Activated T-cell treated with anti-CD3 and anti-CD28 coated beads, Interleukin-2, amount 50 U/mL, for 72 hours (primary cell): ENCODE results near the gene TDRD6. TPM values are rescaled to one million over a fixed set of nuclear protein-coding genes. Genes with fewer than 3 reads are reported as not detected.

Source experiments
- ATAC-seq, 2 donors: fragments of 150-1000 bp; cut with Tn5 transposase; replicated peaks in 1 of 2; 2 replicates each; pipeline ENCODE4 v1.10.0; 2021; ENCODE audit warnings: moderate library complexity in 2 of 2, mild to moderate bottlenecking in 1 of 2
- DNase-seq, 2 donors: peaks; one replicate each; pipeline ENCODE4 v3.0.0; 2021 to 2022; ENCODE audit warnings: mixed read lengths in 1 of 2
- H3K27ac Mint-ChIP-seq: one replicate; pipeline ENCODE4 v1.8.0; 2022; ENCODE audit warnings: mild to moderate bottlenecking, moderate library complexity, mixed read lengths
- H3K27me3 Mint-ChIP-seq: one replicate; pipeline ENCODE4 v1.8.0; 2022; ENCODE audit warnings: low read depth, mixed read lengths
- H3K36me3 Mint-ChIP-seq, 2 donors: one replicate each; pipeline ENCODE4 v1.8.0; 2022; ENCODE audit warnings: mixed read lengths in 2 of 2, mild to moderate bottlenecking in 1 of 2; ENCODE audit not compliant: insufficient read depth in 2 of 2
- H3K4me1 Mint-ChIP-seq: one replicate; pipeline ENCODE4 v1.8.0; 2022; ENCODE audit warnings: low read depth, mixed read lengths
- H3K4me3 Mint-ChIP-seq, 2 donors: one replicate each; pipeline ENCODE4 v1.8.0; 2022; ENCODE audit warnings: mild to moderate bottlenecking in 2 of 2, mixed read lengths in 2 of 2, moderate library complexity in 2 of 2
- H3K9me3 Mint-ChIP-seq, 2 donors: one replicate each; pipeline ENCODE4 v1.8.0; 2022; ENCODE audit warnings: mixed read lengths in 2 of 2
- total RNA-seq, 2 donors: library from RNA; stranded (reverse); gene quantifications; one replicate each; pipeline ENCODE4 v1.2.3, GENCODE V29; 2022

TDRD6 gene
- total RNA-seq, 2 donors from 2014 or later: not detected

DNA sequence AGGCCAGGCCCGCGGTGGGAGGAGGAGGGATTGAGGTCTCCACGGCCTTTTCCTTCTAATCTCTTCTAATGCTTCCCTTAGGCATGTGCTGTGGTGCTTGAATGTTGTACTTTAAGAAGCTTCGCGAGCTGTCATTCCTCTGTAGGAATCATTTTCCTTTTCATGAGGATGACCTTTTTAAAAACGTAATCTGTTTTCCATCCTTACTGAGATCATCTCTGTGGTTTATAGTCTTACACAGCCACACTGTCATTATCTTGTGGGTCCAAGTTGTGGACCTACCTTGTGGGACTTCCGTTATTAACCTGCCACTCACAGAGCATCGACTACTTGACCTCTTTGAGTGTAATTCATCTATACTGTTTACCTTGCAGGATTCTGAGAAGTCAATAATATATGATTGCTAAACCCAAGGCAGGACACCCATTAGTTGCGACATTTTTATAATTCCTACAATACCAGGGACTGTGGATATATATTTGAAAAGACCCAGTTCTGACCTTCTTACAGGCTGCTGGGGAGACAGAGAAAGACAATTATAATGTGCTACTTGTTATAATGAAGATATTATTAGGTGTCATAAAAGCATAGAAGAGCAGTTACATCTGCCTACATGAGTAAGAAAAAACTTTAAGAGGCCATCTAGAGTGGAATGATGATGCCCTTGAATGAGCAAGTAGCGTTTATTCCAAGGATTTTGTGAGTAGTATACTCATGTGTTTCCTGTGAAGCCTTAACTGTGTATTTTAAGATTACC, 34.1 kb upstream of the TDRD6 start:
- no peak for ATAC-seq

DNA sequence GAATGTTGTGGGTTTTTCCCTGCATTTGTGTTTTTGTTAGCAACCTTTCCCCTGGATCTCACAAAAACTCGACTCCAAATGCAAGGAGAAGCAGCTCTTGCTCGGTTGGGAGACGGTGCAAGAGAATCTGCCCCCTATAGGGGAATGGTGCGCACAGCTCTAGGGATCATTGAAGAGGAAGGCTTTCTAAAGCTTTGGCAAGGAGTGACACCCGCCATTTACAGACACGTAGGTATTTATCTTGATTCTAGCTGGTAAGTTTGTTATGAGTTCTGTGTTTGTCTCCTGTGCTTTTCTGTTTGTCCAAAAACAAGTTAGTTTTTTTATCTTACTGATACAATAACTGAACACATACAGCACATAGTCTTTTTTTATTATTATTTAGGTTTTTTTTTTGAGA, 31.9 kb upstream of the TDRD6 start:
- peaks cover 15% of the 10 kb centered on the region for H3K4me1 Mint-ChIP-seq
- no peak overlapping the region for H3K27ac Mint-ChIP-seq
- no peaks in the 10 kb centered on the region for H3K36me3 Mint-ChIP-seq
- DNase-seq: no peak
- no peaks in the 10 kb centered on the region for H3K9me3 Mint-ChIP-seq
- no peak overlapping the region for H3K4me3 Mint-ChIP-seq
- H3K27me3 Mint-ChIP-seq: peaks cover 31% of the 10 kb centered on the region
- no peak for ATAC-seq

More for the DNA sequence above, 34.1 kb upstream of the TDRD6 start:
- Mint-ChIP-seq H3K36me3 (no peaks in the 10 kb centered on the region), H3K4me1 (peaks cover 15% of the 10 kb centered on the region), H3K27me3 (peaks cover 33% of the 10 kb centered on the region), H3K27ac (no peak overlapping the region), H3K9me3 (no peaks in the 10 kb centered on the region), H3K4me3 (peak overlapping the region; percentile 94)
- no peak for DNase-seq

DNA sequence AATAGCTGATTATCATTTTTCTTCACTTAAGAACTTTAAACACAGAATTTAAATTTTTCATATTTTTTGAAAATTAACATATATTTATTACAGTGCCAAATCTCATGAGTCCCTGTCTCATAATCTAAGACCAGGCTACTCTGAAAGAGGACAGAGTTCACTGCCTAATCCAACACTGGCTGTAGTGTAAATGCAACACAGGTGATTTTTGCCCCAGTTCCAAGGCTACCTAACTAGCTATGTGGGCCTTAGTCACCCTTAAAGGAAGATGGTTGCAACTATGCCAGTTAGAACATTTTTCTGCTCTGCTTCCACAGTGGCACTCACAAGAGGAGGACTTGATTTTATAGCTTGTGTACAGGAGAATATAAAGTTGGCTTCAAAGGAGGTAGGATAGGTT, 30.0 kb upstream of the TDRD6 start:
- Mint-ChIP-seq H3K27me3 (peaks cover 16% of the 10 kb centered on the region), H3K36me3 (no peaks in the 10 kb centered on the region), H3K4me3 (no peak overlapping the region), H3K4me1 (peaks cover 8% of the 10 kb centered on the region), H3K27ac (no peak overlapping the region), H3K9me3 (no peaks in the 10 kb centered on the region)
- ATAC-seq (no peak), DNase-seq (no peak)

DNA sequence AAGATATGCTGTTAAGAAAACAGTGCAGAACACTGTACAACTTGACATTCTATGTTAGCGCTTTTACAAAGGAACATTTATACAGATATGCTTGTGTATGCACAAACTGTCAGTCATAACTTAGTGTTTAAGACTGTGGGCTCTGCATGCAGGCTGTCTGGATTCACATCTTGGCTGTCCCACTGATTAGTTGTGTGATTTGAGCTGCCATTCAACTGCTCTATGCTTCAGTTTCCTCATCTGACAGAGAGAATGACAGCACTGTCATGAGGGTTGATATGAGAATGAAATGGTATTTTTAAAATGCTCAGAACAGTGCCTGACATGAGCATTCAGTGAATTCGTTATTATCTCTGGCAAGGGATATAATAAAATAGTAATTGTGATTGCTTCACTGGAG, 26.2 kb upstream of the TDRD6 start:
- H3K4me3 Mint-ChIP-seq: no peak overlapping the region
- no peaks in the 10 kb centered on the region for H3K36me3 Mint-ChIP-seq
- H3K4me1 Mint-ChIP-seq: no peaks in the 10 kb centered on the region
- H3K27me3 Mint-ChIP-seq: no peaks in the 10 kb centered on the region
- H3K9me3 Mint-ChIP-seq: no peaks in the 10 kb centered on the region
- H3K27ac Mint-ChIP-seq: no peak overlapping the region
- ATAC-seq: no peak
- no peak for DNase-seq

DNA sequence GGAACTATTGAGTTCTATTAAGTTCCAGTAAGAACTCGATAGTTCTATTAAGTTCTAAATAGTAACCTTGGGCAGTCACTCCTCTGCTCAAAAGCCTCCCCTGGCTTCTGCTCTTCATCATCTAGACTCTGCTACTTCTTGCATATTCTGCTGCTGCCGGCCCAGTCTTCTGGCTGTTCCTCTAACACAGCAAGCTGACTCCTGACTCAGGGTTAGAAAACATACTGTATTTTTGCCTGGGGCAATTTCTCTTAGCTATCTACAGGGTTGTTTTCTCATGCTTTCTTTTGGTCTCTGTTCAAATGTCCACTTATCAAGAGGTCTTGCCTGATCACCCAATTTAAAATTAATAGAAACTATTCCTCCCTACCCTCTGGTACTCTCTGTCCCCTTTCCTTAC, 20.3 kb upstream of the TDRD6 start:
- ATAC-seq: no peak
- no peak overlapping the region for H3K27ac Mint-ChIP-seq
- H3K27me3 Mint-ChIP-seq: peaks cover 6% of the 10 kb centered on the region
- no peaks in the 10 kb centered on the region for H3K4me1 Mint-ChIP-seq
- H3K36me3 Mint-ChIP-seq: no peaks in the 10 kb centered on the region
- H3K4me3 Mint-ChIP-seq: no peak overlapping the region
- no peaks in the 10 kb centered on the region for H3K9me3 Mint-ChIP-seq
- no peak for DNase-seq

DNA sequence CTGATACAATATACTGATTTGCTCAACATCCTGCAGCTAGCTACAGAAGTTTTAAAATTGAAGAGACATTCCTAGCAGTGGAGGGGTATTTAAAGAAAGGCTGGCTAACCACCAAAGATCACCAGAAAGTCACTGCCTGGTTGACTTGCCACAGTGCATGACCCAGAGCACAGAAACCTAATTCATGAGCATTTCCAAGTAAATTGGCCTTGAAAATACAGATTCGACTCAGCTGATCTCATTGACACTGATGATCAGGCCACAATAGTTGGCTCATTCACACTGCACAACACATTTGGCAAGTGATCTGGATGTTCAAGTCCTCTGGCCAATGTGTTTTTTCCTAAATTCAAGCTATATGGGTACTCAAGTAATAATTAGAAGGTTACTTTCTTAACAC, 13.3 kb upstream of the TDRD6 start:
- no peaks in the 10 kb centered on the region for H3K36me3 Mint-ChIP-seq
- no peaks in the 10 kb centered on the region for H3K9me3 Mint-ChIP-seq
- DNase-seq (no peak), ATAC-seq (no peak)
- H3K4me3 Mint-ChIP-seq: no peak overlapping the region
- no peaks in the 10 kb centered on the region for H3K4me1 Mint-ChIP-seq
- H3K27me3 Mint-ChIP-seq: no peaks in the 10 kb centered on the region
- no peak overlapping the region for H3K27ac Mint-ChIP-seq

DNA sequence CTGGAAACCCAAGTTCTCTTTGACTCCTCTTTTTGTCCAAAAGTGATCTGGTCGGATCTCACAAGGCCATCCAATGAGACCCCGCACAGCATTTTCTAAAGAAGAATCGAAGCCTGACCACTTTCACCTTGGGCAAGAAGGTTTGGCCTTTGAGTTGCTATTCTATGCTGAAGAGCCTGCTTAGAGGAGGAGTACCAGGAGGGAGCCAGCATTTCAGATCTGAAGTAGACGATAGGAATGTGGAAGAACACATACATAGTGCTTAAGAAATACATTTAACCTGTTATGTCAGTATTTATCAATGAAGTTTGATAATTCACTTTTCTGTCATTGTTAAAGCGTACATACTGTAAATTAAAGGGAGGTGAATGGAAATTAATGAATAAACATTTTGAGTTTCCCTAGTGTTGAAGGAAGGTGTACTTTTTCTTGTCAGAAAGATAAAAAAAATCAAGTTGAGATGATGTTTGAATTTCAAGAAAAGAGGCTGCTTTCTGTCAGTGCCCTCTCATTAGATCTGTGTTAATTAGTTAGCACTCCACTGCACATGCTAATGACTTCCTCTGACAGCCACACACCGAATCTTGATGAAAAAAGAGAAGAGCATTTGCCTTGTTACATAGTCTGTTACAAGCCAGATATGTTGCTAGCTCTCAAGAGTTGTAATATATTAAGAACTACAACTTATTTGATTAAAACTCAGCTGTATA, 10.9 kb upstream of the TDRD6 start:
- H3K27ac Mint-ChIP-seq: no peak overlapping the region

DNA sequence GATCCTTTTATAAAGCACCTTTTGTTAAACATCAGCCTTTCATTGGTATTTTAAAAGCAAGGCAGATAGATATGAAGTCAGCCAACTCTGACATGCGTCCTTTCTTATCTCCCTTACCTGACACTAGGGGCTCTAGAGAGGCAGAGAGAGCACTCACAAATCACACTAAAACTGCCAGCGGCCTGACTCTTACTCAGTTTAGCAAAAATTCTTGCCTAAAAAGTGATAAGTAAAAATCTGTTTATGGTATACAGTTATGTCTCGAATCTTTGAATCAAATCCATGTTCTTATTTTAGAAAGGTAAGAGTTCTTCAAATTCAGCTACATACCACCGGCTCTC, 10.4 kb upstream of the TDRD6 start:
- no peaks in the 10 kb centered on the region for H3K4me1 Mint-ChIP-seq
- H3K36me3 Mint-ChIP-seq: no peaks in the 10 kb centered on the region

More for the DNA sequence above, 10.9 kb upstream of the TDRD6 start:
- Mint-ChIP-seq H3K4me1 (no peaks in the 10 kb centered on the region), H3K9me3 (no peaks in the 10 kb centered on the region), H3K27me3 (peaks cover 14% of the 10 kb centered on the region), H3K36me3 (no peaks in the 10 kb centered on the region), H3K4me3 (no peak overlapping the region)
- DNase-seq: no peak
- ATAC-seq: no peak

DNA sequence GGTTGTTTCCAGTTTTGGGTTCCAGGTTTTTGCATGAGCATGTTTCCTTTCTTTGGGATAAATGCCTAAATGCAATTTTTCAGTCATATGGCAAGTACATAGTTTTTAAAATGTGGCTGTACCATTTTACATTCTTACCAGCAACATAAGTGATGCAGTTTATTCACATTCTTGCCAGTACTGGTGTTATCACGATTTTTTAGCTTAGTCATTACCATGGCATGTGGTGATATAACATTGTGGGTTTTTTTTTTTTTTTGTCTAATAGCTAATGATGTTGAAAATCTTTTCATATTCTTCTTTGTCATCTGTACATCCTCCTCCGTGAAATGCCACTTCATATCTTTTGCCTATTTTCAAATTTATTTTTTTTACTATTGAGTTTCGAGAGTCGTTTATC, 2.9 kb upstream of the TDRD6 start:
- Mint-ChIP-seq H3K27ac (no peak overlapping the region), H3K4me3 (no peak overlapping the region), H3K9me3 (no peaks in the 10 kb centered on the region), H3K4me1 (no peaks in the 10 kb centered on the region), H3K36me3 (no peaks in the 10 kb centered on the region), H3K27me3 (peaks cover 23% of the 10 kb centered on the region)
- ATAC-seq (no peak), DNase-seq (no peak)

More for the DNA sequence above, 10.4 kb upstream of the TDRD6 start:
- ATAC-seq (no peak), DNase-seq (no peak)
- Mint-ChIP-seq H3K27me3 (peaks cover 17% of the 10 kb centered on the region), H3K9me3 (no peaks in the 10 kb centered on the region), H3K4me3 (no peak overlapping the region), H3K27ac (no peak overlapping the region)

DNA sequence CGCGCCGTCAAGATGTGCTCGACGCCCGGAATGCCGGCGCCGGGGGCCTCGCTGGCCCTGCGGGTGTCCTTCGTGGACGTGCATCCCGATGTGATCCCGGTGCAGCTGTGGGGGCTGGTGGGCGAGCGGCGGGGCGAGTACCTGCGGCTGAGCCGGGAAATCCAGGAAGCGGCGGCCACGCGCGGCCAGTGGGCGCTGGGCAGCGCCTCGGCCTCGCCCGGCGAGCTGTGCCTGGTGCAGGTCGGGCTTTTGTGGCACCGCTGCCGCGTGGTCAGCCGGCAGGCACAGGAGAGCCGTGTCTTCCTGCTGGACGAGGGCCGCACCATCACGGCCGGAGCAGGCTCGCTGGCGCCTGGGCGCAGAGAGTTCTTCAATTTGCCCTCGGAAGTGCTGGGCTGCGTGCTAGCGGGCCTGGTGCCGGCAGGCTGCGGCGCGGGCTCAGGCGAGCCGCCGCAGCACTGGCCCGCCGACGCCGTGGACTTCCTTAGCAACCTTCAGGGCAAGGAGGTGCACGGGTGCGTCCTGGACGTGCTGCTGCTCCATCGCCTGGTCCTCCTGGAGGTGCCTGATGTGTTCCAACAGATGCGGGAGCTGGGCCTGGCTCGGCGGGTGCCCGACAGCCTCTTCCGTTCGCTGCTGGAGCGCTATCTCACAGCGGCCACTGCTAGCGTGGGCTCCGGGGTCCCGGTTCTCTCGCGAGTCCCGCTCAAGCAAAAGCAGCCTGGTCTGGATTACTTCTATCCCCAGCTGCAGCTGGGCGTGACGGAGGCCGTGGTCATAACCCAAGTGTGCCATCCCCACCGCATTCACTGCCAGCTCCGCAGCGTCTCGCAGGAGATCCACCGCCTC, 656 bp downstream of the TDRD6 start:
- Mint-ChIP-seq H3K4me1 (no peaks in the 10 kb centered on the region), H3K4me3 (no peak overlapping the region), H3K9me3 (no peaks in the 10 kb centered on the region), H3K27ac (no peak overlapping the region), H3K36me3 (no peaks in the 10 kb centered on the region), H3K27me3 (peaks cover 20% of the 10 kb centered on the region)
- ATAC-seq (no peak), DNase-seq (no peak)

DNA sequence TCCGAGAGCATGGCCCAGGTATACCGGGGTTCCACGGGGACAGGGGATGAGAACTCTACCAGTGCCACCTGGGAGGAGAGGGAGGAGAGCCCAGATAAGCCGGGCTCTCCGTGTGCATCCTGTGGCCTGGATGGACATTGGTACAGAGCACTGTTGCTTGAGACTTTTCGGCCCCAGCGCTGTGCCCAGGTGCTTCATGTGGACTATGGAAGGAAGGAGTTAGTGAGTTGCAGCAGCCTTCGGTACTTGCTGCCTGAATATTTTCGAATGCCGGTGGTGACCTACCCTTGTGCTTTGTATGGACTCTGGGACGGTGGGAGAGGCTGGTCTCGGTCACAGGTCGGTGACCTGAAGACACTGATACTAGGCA, 1.3 kb downstream of the TDRD6 start:
- no peak overlapping the region for H3K27ac Mint-ChIP-seq
- H3K4me3 Mint-ChIP-seq: no peak overlapping the region
- peaks cover 25% of the 10 kb centered on the region for H3K27me3 Mint-ChIP-seq
- no peaks in the 10 kb centered on the region for H3K9me3 Mint-ChIP-seq
- H3K4me1 Mint-ChIP-seq: no peaks in the 10 kb centered on the region
- ATAC-seq: no peak
- no peak for DNase-seq
- H3K36me3 Mint-ChIP-seq: no peaks in the 10 kb centered on the region

DNA sequence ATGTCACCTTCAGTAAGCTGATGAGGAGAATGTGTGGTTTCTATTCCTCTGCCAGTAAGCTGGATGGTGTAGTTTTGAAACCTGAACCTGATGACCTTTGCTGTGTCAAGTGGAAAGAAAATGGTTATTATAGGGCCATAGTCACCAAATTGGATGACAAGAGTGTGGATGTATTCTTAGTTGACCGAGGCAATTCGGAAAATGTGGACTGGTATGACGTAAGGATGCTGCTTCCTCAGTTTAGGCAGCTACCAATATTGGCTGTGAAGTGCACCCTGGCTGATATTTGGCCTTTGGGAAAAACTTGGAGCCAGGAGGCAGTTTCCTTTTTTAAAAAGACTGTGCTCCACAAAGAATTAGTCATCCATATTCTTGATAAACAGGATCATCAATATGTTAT, 2.0 kb downstream of the TDRD6 start:
- Mint-ChIP-seq H3K27me3 (peaks cover 26% of the 10 kb centered on the region), H3K9me3 (no peaks in the 10 kb centered on the region), H3K36me3 (no peaks in the 10 kb centered on the region), H3K4me1 (no peaks in the 10 kb centered on the region), H3K4me3 (no peak overlapping the region), H3K27ac (no peak overlapping the region)
- DNase-seq (no peak), ATAC-seq (no peak)

DNA sequence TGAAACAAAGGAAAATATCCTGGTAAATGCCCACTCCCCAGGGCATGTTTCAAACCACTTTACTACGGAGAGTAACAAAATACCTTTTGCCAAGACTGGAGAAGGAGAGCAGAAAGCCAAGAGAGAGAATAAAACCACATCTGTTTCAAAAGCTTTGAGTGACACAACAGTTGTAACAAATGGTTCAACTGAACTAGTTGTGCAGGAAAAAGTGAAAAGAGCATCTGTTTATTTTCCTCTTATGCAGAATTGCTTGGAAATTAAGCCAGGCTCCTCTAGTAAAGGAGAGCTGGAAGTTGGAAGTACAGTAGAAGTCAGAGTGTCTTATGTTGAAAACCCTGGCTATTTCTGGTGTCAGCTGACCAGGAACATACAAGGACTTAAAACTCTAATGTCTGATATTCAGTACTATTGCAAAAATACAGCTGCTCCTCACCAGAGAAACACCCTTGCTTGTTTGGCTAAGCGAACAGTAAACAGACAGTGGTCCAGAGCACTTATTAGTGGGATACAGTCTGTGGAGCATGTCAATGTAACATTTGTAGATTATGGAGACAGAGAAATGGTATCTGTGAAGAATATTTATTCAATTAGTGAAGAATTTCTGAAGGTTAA, 2.6 kb downstream of the TDRD6 start:
- H3K9me3 Mint-ChIP-seq: no peaks in the 10 kb centered on the region
- no peak overlapping the region for H3K4me3 Mint-ChIP-seq
- H3K4me1 Mint-ChIP-seq: no peaks in the 10 kb centered on the region
- peaks cover 26% of the 10 kb centered on the region for H3K27me3 Mint-ChIP-seq
- no peak for DNase-seq
- no peaks in the 10 kb centered on the region for H3K36me3 Mint-ChIP-seq
- ATAC-seq: no peak
- H3K27ac Mint-ChIP-seq: no peak overlapping the region
